ENCODE results near the gene SUSD5. TPM values are rescaled to one million over a fixed set of nuclear protein-coding genes. Genes with fewer than 3 reads are reported as not detected.

Gene SUSD5
- total and polyA plus RNA-seq, 2 experiments from 2014 or later, result 1.4 to 3.6 TPM

- Histone ChIP-seq H3K4me1 (ENCODE audit: insufficient read depth) (peaks cover 8% of the 10 kb centered on the region), H2AFZ (no peak overlapping the region), H4K20me1 (replicated peaks; ENCODE audit: insufficient read depth) (no peaks in the 10 kb centered on the region), H3K36me3 (ENCODE audit: insufficient read depth) (no peaks in the 10 kb centered on the region), H3K9me2 (ENCODE audit: insufficient read depth) (no peaks in the 10 kb centered on the region), H3K27ac (ENCODE audit: low read depth) (no peak overlapping the region), H3K79me2 (replicated peaks; ENCODE audit: insufficient read depth) (no peaks in the 10 kb centered on the region), H3F3A (replicated peaks; ENCODE audit: low read depth) (no peaks in the 10 kb centered on the region), H3K4me2 (no peak overlapping the region), H3K27me3 (ENCODE audit: insufficient read depth) (peaks cover 52% of the 10 kb centered on the region), H3K4me3 (no peak overlapping the region)
- no peak overlapping the region for H3K27ac Mint-ChIP-seq
- H3K36me3 Mint-ChIP-seq (ENCODE audit: low read depth), result no peaks in the 10 kb centered on the region
- peaks cover 9% of the 10 kb centered on the region for H3K4me1 Mint-ChIP-seq
- peaks cover 39% of the 10 kb centered on the region for H3K27me3 Mint-ChIP-seq (ENCODE audit: insufficient read depth, low read depth, poor library complexity)
- DNase-seq (ENCODE audit: low spot score) (no peak), ATAC-seq (no peak)
- H3K4me3 Mint-ChIP-seq, result no peak overlapping the region
- TF ChIP-seq, protein P1, sequence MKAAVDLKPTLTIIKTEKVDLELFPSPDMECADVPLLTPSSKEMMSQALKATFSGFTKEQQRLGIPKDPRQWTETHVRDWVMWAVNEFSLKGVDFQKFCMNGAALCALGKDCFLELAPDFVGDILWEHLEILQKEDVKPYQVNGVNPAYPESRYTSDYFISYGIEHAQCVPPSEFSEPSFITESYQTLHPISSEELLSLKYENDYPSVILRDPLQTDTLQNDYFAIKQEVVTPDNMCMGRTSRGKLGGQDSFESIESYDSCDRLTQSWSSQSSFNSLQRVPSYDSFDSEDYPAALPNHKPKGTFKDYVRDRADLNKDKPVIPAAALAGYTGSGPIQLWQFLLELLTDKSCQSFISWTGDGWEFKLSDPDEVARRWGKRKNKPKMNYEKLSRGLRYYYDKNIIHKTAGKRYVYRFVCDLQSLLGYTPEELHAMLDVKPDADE (IDR thresholded peaks at IDR 0.05), result no peak
- TF ChIP-seq JUNB (IDR thresholded peaks at IDR 0.05; ENCODE audit: unreplicated experiment) (no peak), EZH2 (IDR thresholded peaks at IDR 0.05; ENCODE audit: low read depth, unreplicated experiment) (no peak), CREB1 (CRISPR knock-in tag; IDR thresholded peaks at IDR 0.05; ENCODE audit: low read depth) (no peak), STAT1 (IDR thresholded peaks at IDR 0.05; ENCODE audit: unreplicated experiment) (no peak)
- TF ChIP-seq, protein P2, sequence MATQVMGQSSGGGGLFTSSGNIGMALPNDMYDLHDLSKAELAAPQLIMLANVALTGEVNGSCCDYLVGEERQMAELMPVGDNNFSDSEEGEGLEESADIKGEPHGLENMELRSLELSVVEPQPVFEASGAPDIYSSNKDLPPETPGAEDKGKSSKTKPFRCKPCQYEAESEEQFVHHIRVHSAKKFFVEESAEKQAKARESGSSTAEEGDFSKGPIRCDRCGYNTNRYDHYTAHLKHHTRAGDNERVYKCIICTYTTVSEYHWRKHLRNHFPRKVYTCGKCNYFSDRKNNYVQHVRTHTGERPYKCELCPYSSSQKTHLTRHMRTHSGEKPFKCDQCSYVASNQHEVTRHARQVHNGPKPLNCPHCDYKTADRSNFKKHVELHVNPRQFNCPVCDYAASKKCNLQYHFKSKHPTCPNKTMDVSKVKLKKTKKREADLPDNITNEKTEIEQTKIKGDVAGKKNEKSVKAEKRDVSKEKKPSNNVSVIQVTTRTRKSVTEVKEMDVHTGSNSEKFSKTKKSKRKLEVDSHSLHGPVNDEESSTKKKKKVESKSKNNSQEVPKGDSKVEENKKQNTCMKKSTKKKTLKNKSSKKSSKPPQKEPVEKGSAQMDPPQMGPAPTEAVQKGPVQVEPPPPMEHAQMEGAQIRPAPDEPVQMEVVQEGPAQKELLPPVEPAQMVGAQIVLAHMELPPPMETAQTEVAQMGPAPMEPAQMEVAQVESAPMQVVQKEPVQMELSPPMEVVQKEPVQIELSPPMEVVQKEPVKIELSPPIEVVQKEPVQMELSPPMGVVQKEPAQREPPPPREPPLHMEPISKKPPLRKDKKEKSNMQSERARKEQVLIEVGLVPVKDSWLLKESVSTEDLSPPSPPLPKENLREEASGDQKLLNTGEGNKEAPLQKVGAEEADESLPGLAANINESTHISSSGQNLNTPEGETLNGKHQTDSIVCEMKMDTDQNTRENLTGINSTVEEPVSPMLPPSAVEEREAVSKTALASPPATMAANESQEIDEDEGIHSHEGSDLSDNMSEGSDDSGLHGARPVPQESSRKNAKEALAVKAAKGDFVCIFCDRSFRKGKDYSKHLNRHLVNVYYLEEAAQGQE (IDR thresholded peaks at IDR 0.05; ENCODE audit: unreplicated experiment), result no peak
- H3K9me3 Mint-ChIP-seq, result no peaks in the 10 kb centered on the region
These were observed 2.6 kb upstream of the SUSD5 start for GRCh38 chr3:33221241-33221640.

- Histone ChIP-seq H3K79me2 (replicated peaks; ENCODE audit: insufficient read depth) (no peaks in the 10 kb centered on the region), H3K4me3 (peak overlapping the region; percentile 83), H4K20me1 (replicated peaks; ENCODE audit: insufficient read depth) (no peaks in the 10 kb centered on the region), H3F3A (replicated peaks; ENCODE audit: low read depth) (no peaks in the 10 kb centered on the region), H3K4me2 (peak overlapping the region; percentile 100), H3K9me2 (ENCODE audit: insufficient read depth) (no peaks in the 10 kb centered on the region), H3K4me1 (ENCODE audit: insufficient read depth) (peaks cover 8% of the 10 kb centered on the region), H2AFZ (peak overlapping the region; percentile 100), H3K27me3 (ENCODE audit: insufficient read depth) (peaks cover 64% of the 10 kb centered on the region), H3K27ac (ENCODE audit: low read depth) (no peak overlapping the region), H3K36me3 (ENCODE audit: insufficient read depth) (no peaks in the 10 kb centered on the region)
- TF ChIP-seq, protein P3, sequence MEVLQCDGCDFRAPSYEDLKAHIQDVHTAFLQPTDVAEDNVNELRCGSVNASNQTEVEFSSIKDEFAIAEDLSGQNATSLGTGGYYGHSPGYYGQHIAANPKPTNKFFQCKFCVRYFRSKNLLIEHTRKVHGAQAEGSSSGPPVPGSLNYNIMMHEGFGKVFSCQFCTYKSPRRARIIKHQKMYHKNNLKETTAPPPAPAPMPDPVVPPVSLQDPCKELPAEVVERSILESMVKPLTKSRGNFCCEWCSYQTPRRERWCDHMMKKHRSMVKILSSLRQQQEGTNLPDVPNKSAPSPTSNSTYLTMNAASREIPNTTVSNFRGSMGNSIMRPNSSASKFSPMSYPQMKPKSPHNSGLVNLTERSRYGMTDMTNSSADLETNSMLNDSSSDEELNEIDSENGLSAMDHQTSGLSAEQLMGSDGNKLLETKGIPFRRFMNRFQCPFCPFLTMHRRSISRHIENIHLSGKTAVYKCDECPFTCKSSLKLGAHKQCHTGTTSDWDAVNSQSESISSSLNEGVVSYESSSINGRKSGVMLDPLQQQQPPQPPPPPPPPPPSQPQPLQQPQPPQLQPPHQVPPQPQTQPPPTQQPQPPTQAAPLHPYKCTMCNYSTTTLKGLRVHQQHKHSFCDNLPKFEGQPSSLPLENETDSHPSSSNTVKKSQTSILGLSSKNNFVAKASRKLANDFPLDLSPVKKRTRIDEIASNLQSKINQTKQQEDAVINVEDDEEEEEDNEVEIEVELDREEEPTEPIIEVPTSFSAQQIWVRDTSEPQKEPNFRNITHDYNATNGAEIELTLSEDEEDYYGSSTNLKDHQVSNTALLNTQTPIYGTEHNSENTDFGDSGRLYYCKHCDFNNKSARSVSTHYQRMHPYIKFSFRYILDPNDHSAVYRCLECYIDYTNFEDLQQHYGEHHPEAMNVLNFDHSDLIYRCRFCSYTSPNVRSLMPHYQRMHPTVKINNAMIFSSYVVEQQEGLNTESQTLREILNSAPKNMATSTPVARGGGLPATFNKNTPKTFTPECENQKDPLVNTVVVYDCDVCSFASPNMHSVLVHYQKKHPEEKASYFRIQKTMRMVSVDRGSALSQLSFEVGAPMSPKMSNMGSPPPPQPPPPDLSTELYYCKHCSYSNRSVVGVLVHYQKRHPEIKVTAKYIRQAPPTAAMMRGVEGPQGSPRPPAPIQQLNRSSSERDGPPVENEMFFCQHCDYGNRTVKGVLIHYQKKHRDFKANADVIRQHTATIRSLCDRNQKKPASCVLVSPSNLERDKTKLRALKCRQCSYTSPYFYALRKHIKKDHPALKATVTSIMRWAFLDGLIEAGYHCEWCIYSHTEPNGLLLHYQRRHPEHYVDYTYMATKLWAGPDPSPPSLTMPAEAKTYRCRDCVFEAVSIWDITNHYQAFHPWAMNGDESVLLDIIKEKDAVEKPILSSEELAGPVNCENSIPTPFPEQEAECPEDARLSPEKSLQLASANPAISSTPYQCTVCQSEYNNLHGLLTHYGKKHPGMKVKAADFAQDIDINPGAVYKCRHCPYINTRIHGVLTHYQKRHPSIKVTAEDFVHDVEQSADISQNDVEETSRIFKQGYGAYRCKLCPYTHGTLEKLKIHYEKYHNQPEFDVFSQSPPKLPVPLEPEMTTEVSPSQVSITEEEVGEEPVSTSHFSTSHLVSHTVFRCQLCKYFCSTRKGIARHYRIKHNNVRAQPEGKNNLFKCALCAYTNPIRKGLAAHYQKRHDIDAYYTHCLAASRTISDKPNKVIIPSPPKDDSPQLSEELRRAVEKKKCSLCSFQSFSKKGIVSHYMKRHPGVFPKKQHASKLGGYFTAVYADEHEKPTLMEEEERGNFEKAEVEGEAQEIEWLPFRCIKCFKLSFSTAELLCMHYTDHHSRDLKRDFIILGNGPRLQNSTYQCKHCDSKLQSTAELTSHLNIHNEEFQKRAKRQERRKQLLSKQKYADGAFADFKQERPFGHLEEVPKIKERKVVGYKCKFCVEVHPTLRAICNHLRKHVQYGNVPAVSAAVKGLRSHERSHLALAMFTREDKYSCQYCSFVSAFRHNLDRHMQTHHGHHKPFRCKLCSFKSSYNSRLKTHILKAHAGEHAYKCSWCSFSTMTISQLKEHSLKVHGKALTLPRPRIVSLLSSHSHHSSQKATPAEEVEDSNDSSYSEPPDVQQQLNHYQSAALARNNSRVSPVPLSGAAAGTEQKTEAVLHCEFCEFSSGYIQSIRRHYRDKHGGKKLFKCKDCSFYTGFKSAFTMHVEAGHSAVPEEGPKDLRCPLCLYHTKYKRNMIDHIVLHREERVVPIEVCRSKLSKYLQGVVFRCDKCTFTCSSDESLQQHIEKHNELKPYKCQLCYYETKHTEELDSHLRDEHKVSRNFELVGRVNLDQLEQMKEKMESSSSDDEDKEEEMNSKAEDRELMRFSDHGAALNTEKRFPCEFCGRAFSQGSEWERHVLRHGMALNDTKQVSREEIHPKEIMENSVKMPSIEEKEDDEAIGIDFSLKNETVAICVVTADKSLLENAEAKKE (CRISPR knock-in tag; IDR thresholded peaks at IDR 0.05), result no peak
- TF ChIP-seq NANOG (IDR thresholded peaks at IDR 0.05; ENCODE audit: borderline replicate concordance) (no peak), JUNB (IDR thresholded peaks at IDR 0.05; ENCODE audit: unreplicated experiment) (no peak), EZH2phosphoT487 (IDR thresholded peaks at IDR 0.05; ENCODE audit: unreplicated experiment) (no peak), CREB1 (CRISPR knock-in tag; IDR thresholded peaks at IDR 0.05; ENCODE audit: low read depth) (no peak)
- TF ChIP-seq, protein P4, sequence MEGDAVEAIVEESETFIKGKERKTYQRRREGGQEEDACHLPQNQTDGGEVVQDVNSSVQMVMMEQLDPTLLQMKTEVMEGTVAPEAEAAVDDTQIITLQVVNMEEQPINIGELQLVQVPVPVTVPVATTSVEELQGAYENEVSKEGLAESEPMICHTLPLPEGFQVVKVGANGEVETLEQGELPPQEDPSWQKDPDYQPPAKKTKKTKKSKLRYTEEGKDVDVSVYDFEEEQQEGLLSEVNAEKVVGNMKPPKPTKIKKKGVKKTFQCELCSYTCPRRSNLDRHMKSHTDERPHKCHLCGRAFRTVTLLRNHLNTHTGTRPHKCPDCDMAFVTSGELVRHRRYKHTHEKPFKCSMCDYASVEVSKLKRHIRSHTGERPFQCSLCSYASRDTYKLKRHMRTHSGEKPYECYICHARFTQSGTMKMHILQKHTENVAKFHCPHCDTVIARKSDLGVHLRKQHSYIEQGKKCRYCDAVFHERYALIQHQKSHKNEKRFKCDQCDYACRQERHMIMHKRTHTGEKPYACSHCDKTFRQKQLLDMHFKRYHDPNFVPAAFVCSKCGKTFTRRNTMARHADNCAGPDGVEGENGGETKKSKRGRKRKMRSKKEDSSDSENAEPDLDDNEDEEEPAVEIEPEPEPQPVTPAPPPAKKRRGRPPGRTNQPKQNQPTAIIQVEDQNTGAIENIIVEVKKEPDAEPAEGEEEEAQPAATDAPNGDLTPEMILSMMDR (conservative IDR thresholded peaks at IDR 0.05; ENCODE audit: low read depth in 2 of 2), result no peak
- H3K4me3 Mint-ChIP-seq, result peak overlapping the region; percentile 84
- H3K9me3 Mint-ChIP-seq, result no peaks in the 10 kb centered on the region
- peaks cover 45% of the 10 kb centered on the region for H3K27me3 Mint-ChIP-seq (ENCODE audit: insufficient read depth, low read depth, poor library complexity)
- H3K4me1 Mint-ChIP-seq, result peaks cover 9% of the 10 kb centered on the region
- no peak overlapping the region for H3K27ac Mint-ChIP-seq
- H3K36me3 Mint-ChIP-seq (ENCODE audit: low read depth), result no peaks in the 10 kb centered on the region
- no peak for DNase-seq (ENCODE audit: low spot score)
- no peak for ATAC-seq
These were observed 521 bp upstream of the SUSD5 start for GRCh38 chr3:33219175-33219487.

Data from GM23338 (cell line).